GM12878 (cell line): Measurements from ENCODE around the gene REEP3. TPM values are rescaled to one million over a fixed set of nuclear protein-coding genes. Genes with fewer than 3 reads are reported as not detected.

Experiments used
- ATAC-seq: fragments of 200-7000 bp; cut with Tn5 transposase; 3 replicates; pipeline ENCODE4 v1.9.1; 2020; ENCODE audit warnings: mild to moderate bottlenecking, moderate library complexity
- BruUV-seq: library from RNA; stranded (reverse); fragments of 400-500 nt; replicated peaks from 2 replicates; lab custom pipeline; 2021; lab: Mats Ljungman, UMichigan
- CTCF ChIA-PET: fragments of 300-600 bp; sonication (Branson Sonifier 250); formaldehyde crosslinking; extraction: SDS; loops from one replicate; lab custom pipeline; 2021; ENCODE audit warnings: inconsistent platforms; lab: Yijun Ruan, JAX
- POLR2A ChIA-PET: fragments of 350-600 bp; formaldehyde crosslinking; extraction: SDS; loops from one replicate; lab custom pipeline; 2021; ENCODE audit warnings: inconsistent platforms; lab: Charles Lee
- RAD21 ChIA-PET: fragments of 300-600 bp; sonication (Branson Sonifier 250); formaldehyde crosslinking; loops from one replicate; lab custom pipeline; 2023; ENCODE audit warnings: antibody characterized with exemption; ENCODE audit not compliant: unreplicated experiment; lab: Charles Lee
- SMC1A ChIA-PET: fragments of 300-600 bp; sonication (Branson Sonifier 250); formaldehyde crosslinking; loops from one replicate; lab custom pipeline; 2023; ENCODE audit not compliant: unreplicated experiment, uncharacterized antibody; lab: Charles Lee
- DNase-seq: peaks from one replicate; pipeline ENCODE4 v3.0.0-alpha.2; 2011; ENCODE audit warnings: low read depth, low spot score
- FAIRE-seq: peaks from 3 replicates; lab custom pipeline; 2011; peaks lifted over from hg19 to GRCh38; lab: Jason Lieb, UNC
- H2AFZ ChIP-seq: 2 replicates; pipeline ENCODE4 v1.6.0; 2011; ENCODE audit warnings: low read depth, low read length, control low read depth; ENCODE audit not compliant: control insufficient read depth
- H3K27ac ChIP-seq: 2 replicates; pipeline ENCODE4 v1.5.1; 2011; ENCODE audit warnings: control low read depth; ENCODE audit not compliant: control insufficient read depth, insufficient read depth
- H3K27me3 ChIP-seq, 2 experiments: replicated peaks in 1 of 2; 2 replicates each; pipeline versions ENCODE4 v1.6.0 to v1.6.1; 2011; ENCODE audit warnings: low read length in 1 of 2; ENCODE audit not compliant: control insufficient read depth in 2 of 2, insufficient read depth in 2 of 2
- H3K36me3 ChIP-seq, 2 experiments: 2 replicates each; pipeline ENCODE4 v1.5.1; 2011; ENCODE audit warnings: low read length in 1 of 2; ENCODE audit not compliant: control insufficient read depth in 2 of 2, insufficient read depth in 2 of 2
- H3K4me1 ChIP-seq: 2 replicates; pipeline ENCODE4 v1.6.1; 2011; ENCODE audit warnings: mild to moderate bottlenecking, low read length, moderate library complexity, mixed read lengths; ENCODE audit not compliant: control insufficient read depth, insufficient read depth
- H3K4me2 ChIP-seq: 2 replicates; pipeline ENCODE4 v1.6.0; 2011; ENCODE audit warnings: control low read depth; ENCODE audit not compliant: control insufficient read depth, insufficient read depth
- H3K4me3 ChIP-seq: fragments of 200-600 bp; sonication (generic); 2 replicates; pipeline ENCODE4 v1.5.1; 2016
- H3K79me2 ChIP-seq: 2 replicates; pipeline ENCODE4 v1.6.0; 2011; ENCODE audit warnings: low read length; ENCODE audit not compliant: control insufficient read depth, insufficient read depth
- H3K9ac ChIP-seq: 2 replicates; pipeline ENCODE4 v1.8.0; 2011; ENCODE audit warnings: low read length, control low read depth, mixed read lengths; ENCODE audit not compliant: control insufficient read depth, insufficient read depth
- H3K9me3 ChIP-seq: replicated peaks from 3 replicates; pipeline ENCODE4 v1.5.1; 2011; ENCODE audit warnings: mild to moderate bottlenecking, low read length; ENCODE audit not compliant: control insufficient read depth, insufficient read depth
- H4K20me1 ChIP-seq: 2 replicates; pipeline ENCODE4 v1.6.0; 2011; ENCODE audit not compliant: control insufficient read depth, insufficient read depth
- CBX5 ChIP-seq: sonication (generic); IDR thresholded peaks from 2 replicates; pipeline ENCODE4 v1.6.1; 2016; ENCODE audit warnings: low read depth, moderate library complexity, mild to moderate bottlenecking, inconsistent platforms
- EED ChIP-seq: sonication (generic); IDR thresholded peaks from 2 replicates; pipeline ENCODE4 v1.6.1; 2016; ENCODE audit warnings: antibody characterized with exemption, low read depth
- SMAD1 ChIP-seq: fragments of 450-650 bp; IDR thresholded peaks from 2 replicates; pipeline ENCODE4 v1.6.1; 2018; ENCODE audit warnings: mild to moderate bottlenecking, low read depth; ENCODE audit not compliant: partially characterized antibody
- ZBED1 ChIP-seq: IDR thresholded peaks from 2 replicates; pipeline ENCODE4 v1.6.1; 2016; ENCODE audit warnings: borderline replicate concordance
- ZNF207 ChIP-seq: fragments of 450-650 bp; IDR thresholded peaks from 2 replicates; pipeline ENCODE4 v1.6.1; 2014; ENCODE audit warnings: antibody characterized with exemption, mild to moderate bottlenecking, borderline replicate concordance
- WGBS: methylation state at CpG from one replicate; pipeline ENCODE4 v1.1.6; 2016; ENCODE audit warnings: low lambda C conversion rate; ENCODE audit not compliant: insufficient replicate concordance, insufficient coverage; ENCODE audit errors: missing lambda C conversion rate; 5-methylcytosine and 5-hydroxymethylcytosine counted together
- in situ Hi-C: fragments of 300-500 bp; cut with MboI; formaldehyde crosslinking; loops from 9 replicates; pipeline ENCODE4 v1.14.3; 2018; ENCODE audit warnings: mixed read lengths
- intact Hi-C: fragments of 100-400 bp; cut with micrococcal nuclease; formaldehyde crosslinking; loops from one replicate; pipeline ENCODE4 v1.14.2; 2022; ENCODE audit not compliant: unreplicated experiment
- polyA plus RNA-seq, 11 experiments: library from polyadenylated mRNA; depleted of rRNA in 4 of 11; unstranded in 6 of 11; stranded (reverse) in 5 of 11; fragments of >200 nt; fragmentation: Nextera tagmentation in 4 of 11; fragmentation: Illumina TruSeq in 1 of 11; extraction: Ambion mirVana in 4 of 11; extraction: Trizol in 1 of 11; gene quantifications; 1 replicate in 1 of 11; 2 replicates in 10 of 11; pipeline versions ENCODE4 v1.2.1 to v1.2.3, GENCODE V29; 2011 to 2016; ENCODE audit warnings: inconsistent platforms in 2 of 11, missing spikeins in 2 of 11, low read depth in 1 of 11
- total RNA-seq, 4 experiments: library from RNA; depleted of rRNA in 3 of 4; stranded (reverse); fragments of >200 nt in 3 of 4; fragmentation: Illumina TruSeq in 1 of 4; extraction: Trizol in 1 of 4; gene quantifications; 2 replicates each; pipeline versions ENCODE4 v1.2.1 to v1.2.3, GENCODE V29; 2013 to 2021
- TF ChIP-seq, protein P1 (sequence below): fragments of 450-650 bp; IDR thresholded peaks from 2 replicates; pipeline ENCODE4 v1.6.1; 2016; ENCODE audit warnings: mild to moderate bottlenecking, moderate library complexity, borderline replicate concordance

REEP3 gene
- total and polyA plus RNA-seq, 10 of the 15 experiments (the other 5 are each of a cell fraction or from before 2014, with no cell fraction given): 4.9 to 25.9 (median 16.2) TPM

DNA sequence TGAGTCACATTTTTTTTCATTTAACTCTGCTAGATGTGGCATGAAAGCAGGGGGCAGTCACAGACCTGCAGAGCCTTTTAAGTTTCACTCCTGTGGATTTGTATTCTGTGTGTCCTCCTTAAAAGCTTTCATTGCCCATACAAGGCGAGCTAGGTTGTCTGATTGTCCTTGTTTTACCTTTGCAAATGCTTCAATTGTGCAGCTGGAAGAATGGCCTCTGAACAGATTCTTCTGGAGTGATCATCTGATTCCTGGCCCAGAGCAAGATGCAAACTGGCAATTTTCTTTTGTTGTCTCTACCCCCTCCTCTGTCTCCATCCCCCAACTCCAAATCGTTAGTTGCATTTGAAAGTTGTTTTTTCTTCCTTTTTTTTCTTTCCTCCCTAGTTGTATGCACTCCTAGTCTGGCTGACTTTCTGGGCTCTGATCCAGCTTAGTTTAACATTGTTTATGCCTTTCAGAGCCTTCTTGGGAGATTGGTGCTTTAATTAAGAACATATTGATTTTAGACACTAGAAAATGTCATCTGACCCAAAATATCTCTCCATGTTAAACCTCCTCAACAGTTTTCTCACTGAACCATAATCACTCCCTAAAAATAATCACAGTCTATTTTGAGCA, 150.2 kb downstream of the REEP3 start (continued):
- TF ChIP-seq, protein P1, sequence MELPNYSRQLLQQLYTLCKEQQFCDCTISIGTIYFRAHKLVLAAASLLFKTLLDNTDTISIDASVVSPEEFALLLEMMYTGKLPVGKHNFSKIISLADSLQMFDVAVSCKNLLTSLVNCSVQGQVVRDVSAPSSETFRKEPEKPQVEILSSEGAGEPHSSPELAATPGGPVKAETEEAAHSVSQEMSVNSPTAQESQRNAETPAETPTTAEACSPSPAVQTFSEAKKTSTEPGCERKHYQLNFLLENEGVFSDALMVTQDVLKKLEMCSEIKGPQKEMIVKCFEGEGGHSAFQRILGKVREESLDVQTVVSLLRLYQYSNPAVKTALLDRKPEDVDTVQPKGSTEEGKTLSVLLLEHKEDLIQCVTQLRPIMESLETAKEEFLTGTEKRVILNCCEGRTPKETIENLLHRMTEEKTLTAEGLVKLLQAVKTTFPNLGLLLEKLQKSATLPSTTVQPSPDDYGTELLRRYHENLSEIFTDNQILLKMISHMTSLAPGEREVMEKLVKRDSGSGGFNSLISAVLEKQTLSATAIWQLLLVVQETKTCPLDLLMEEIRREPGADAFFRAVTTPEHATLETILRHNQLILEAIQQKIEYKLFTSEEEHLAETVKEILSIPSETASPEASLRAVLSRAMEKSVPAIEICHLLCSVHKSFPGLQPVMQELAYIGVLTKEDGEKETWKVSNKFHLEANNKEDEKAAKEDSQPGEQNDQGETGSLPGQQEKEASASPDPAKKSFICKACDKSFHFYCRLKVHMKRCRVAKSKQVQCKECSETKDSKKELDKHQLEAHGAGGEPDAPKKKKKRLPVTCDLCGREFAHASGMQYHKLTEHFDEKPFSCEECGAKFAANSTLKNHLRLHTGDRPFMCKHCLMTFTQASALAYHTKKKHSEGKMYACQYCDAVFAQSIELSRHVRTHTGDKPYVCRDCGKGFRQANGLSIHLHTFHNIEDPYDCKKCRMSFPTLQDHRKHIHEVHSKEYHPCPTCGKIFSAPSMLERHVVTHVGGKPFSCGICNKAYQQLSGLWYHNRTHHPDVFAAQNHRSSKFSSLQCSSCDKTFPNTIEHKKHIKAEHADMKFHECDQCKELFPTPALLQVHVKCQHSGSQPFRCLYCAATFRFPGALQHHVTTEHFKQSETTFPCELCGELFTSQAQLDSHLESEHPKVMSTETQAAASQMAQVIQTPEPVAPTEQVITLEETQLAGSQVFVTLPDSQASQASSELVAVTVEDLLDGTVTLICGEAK: no peak
- no peak for TF ChIP-seq SMAD1
- TF ChIP-seq ZBED1: no peak

DNA sequence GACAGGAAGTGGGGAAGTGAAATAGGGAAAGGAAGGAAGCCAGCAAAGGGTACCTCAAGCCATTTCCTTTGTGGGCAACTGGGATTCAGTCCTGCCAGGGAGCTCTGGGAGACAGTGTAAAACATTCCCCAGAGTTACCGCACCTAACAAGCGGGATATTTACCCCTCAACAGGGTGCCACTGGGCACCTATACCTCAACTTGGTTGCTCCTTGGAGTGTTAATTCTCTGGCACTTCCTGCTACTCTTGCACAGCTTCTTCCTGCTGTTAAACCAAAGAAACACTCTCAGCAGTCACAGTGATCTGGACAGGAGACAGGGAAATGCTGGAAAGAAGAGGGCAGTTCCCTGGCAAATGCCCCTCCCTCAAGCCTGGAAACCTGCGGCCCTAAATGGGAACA, 151.3 kb downstream of the REEP3 start:
- no peak overlapping the region for H2AFZ ChIP-seq
- in situ Hi-C loops: no loop called here
- no TSS peak for BruUV-seq
- SMC1A ChIA-PET: no interaction called here
- H3K4me1 ChIP-seq: peaks cover 6% of the 10 kb centered on the region
- no peak overlapping the region for H3K4me3 ChIP-seq
- intact Hi-C loops: no loop called here
- H3K9ac ChIP-seq: no peak overlapping the region
- POLR2A ChIA-PET: no interaction called here
- no peaks in the 10 kb centered on the region for H4K20me1 ChIP-seq
- 88% methylated on average over 3 of the region's 3 CpGs for WGBS
- ATAC-seq: no peak
- H3K36me3 ChIP-seq: no peaks in the 10 kb centered on the region
- FAIRE-seq: no peak
- TF ChIP-seq EED: 0 out of 2 replicates have a peak, but pooled peaks have one; percentile 31
- TF ChIP-seq ZNF207: no peak
- no peak for TF ChIP-seq CBX5
- no peaks in the 10 kb centered on the region for H3K79me2 ChIP-seq
- DNase-seq: no peak
- CTCF ChIA-PET: interaction anchor here (1.1 to 1.4 kb wide), 2 partner anchors 35 to 506 kb away, joined by 3 read pairs; no protein-coding TSS in a partner anchor
- RAD21 ChIA-PET: interaction anchor here (1.7 kb wide), 1 partner anchor 42 kb away, joined by 5 read pairs; no protein-coding TSS in a partner anchor
- H3K27ac ChIP-seq: no peak overlapping the region
- no peak overlapping the region for H3K4me2 ChIP-seq
- H3K9me3 ChIP-seq: no peaks in the 10 kb centered on the region
- no peaks in the 10 kb centered on the region for H3K27me3 ChIP-seq
